ENCODE measurements around the gene MLST8.
"Not testable (repeated sequence)": the region's sequence is repeated elsewhere in the genome, so short reads cannot be mapped to it uniquely, and the experiment has no call there.

MLST8 gene

GRCh38 chr16:2238838-2239675 lies 33.8 kb downstream of the MLST8 start:
- Histone ChIP-seq H3K36me3 (ENCODE audit: control insufficient read depth, insufficient read depth, low read length) (peaks cover 14% of the 10 kb centered on the region), H3K9me3 (ENCODE audit: control insufficient read depth, low read length) (no peaks in the 10 kb centered on the region), H3K4me3 (ENCODE audit: low read length) (no peak overlapping the region), H3K4me1 (ENCODE audit: control insufficient read depth, insufficient read depth, low read length) (peaks cover 25% of the 10 kb centered on the region), H3K27me3 (ENCODE audit: control insufficient read depth, insufficient read depth, low read length) (peaks cover 27% of the 10 kb centered on the region), H3K9ac (ENCODE audit: low read length) (no peak overlapping the region)

DNA sequence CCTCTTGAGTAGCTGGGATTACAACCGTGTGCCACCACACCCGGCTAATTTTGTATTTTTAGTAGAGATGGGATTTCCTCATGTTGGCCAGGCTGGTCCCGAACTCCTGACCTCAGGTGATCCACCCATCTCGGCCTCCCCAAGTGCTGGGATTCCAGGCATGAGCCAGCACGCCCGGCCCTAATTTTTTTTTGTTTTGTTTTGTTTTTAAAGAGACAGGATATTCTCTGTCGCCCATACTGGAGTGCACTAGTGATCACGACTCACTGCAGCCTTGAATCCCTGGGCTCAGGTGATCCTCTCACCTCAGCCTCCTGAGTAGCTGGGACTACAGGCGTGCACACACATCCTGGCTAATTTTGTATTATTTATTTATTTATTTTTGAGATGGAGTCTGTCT lies 35.1 kb downstream of the MLST8 start:
- H3K36me3 ChIP-seq (ENCODE audit: control insufficient read depth, insufficient read depth, low read length): peaks cover 14% of the 10 kb centered on the region
- H3K9ac ChIP-seq (ENCODE audit: low read length); H3K4me3 ChIP-seq (ENCODE audit: low read length); H3K9me3 ChIP-seq (ENCODE audit: control insufficient read depth, low read length): not testable (repeated sequence)
- H3K4me1 ChIP-seq (ENCODE audit: control insufficient read depth, insufficient read depth, low read length): peaks cover 25% of the 10 kb centered on the region
- peaks cover 27% of the 10 kb centered on the region for H3K27me3 ChIP-seq (ENCODE audit: control insufficient read depth, insufficient read depth, low read length)

- Histone ChIP-seq H3K36me3 (ENCODE audit: control insufficient read depth, insufficient read depth, low read length) (peaks cover 19% of the 10 kb centered on the region), H3K9me3 (ENCODE audit: control insufficient read depth, low read length) (no peaks in the 10 kb centered on the region), H3K4me1 (ENCODE audit: control insufficient read depth, insufficient read depth, low read length) (peaks cover 10% of the 10 kb centered on the region), H3K27me3 (ENCODE audit: control insufficient read depth, insufficient read depth, low read length) (peaks cover 8% of the 10 kb centered on the region), H3K9ac (ENCODE audit: low read length) (no peak overlapping the region), H3K4me3 (ENCODE audit: low read length) (no peak overlapping the region)
Measured at GRCh38 chr16:2242598-2242997, 37.3 kb downstream of the MLST8 start.

DNA sequence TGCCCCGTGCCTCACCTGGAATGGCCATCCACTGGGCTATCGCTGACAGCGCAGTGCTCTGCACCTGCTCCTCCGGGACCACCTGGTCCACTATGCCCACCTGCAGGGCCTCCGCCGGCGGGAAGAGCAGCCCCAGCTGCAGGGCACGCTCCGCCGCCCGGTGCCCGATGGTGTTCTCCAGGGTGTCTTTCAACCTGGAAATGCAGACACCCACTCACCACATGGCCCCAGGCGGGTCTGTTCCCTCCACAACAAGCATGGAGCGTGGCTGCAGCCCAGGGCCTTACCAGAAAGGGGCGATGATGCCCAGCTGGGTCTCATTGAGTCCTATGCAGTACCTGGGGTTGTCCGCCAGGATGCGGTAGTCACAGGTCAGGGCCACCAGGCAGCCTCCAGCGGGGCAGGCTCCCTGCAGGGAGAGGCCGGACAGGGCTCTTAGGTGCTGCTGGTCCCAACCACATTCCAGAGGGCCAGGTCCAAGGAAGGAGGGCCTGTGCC lies 37.8 kb downstream of the MLST8 start:
- no peak overlapping the region for H3K9ac ChIP-seq (ENCODE audit: low read length)
- no peaks in the 10 kb centered on the region for H3K9me3 ChIP-seq (ENCODE audit: control insufficient read depth, low read length)
- peaks cover 4% of the 10 kb centered on the region for H3K27me3 ChIP-seq (ENCODE audit: control insufficient read depth, insufficient read depth, low read length)
- peaks cover 5% of the 10 kb centered on the region for H3K4me1 ChIP-seq (ENCODE audit: control insufficient read depth, insufficient read depth, low read length)
- no peak overlapping the region for H3K4me3 ChIP-seq (ENCODE audit: low read length)
- H3K36me3 ChIP-seq (ENCODE audit: control insufficient read depth, insufficient read depth, low read length): peaks cover 19% of the 10 kb centered on the region

- Histone ChIP-seq H3K9ac (ENCODE audit: low read length) (no peak overlapping the region), H3K9me3 (ENCODE audit: control insufficient read depth, low read length) (no peaks in the 10 kb centered on the region), H3K4me3 (ENCODE audit: low read length) (no peak overlapping the region), H3K27me3 (ENCODE audit: control insufficient read depth, insufficient read depth, low read length) (no peaks in the 10 kb centered on the region), H3K36me3 (ENCODE audit: control insufficient read depth, insufficient read depth, low read length) (peaks cover 19% of the 10 kb centered on the region), H3K4me1 (ENCODE audit: control insufficient read depth, insufficient read depth, low read length) (no peaks in the 10 kb centered on the region)
Measured at GRCh38 chr16:2243781-2244180, 38.5 kb downstream of the MLST8 start.

DNA sequence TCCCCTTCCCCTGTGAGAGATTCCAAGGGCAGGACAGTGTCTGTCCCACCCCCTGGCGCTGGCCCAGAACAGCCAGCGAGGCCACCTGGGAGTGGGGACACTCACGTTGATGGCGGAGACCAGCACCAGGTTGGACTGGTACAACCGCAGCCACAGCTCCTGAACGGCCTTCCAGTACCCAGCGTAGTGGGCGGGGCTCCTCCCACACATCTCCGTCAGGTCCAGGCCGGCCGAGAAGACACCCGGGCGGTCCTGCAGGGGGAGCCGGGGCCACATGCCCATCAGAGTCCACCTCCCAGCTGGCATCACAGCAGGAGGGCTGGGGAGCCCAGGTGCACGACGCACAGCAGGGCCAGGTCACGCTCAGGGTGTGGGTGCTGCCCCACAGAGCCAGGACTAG lies 39.0 kb downstream of the MLST8 start:
- Histone ChIP-seq H3K36me3 (ENCODE audit: control insufficient read depth, insufficient read depth, low read length) (peaks cover 19% of the 10 kb centered on the region), H3K27me3 (ENCODE audit: control insufficient read depth, insufficient read depth, low read length) (no peaks in the 10 kb centered on the region), H3K4me3 (ENCODE audit: low read length) (no peak overlapping the region), H3K4me1 (ENCODE audit: control insufficient read depth, insufficient read depth, low read length) (no peaks in the 10 kb centered on the region), H3K9ac (ENCODE audit: low read length) (no peak overlapping the region), H3K9me3 (ENCODE audit: control insufficient read depth, low read length) (no peaks in the 10 kb centered on the region)

DNA sequence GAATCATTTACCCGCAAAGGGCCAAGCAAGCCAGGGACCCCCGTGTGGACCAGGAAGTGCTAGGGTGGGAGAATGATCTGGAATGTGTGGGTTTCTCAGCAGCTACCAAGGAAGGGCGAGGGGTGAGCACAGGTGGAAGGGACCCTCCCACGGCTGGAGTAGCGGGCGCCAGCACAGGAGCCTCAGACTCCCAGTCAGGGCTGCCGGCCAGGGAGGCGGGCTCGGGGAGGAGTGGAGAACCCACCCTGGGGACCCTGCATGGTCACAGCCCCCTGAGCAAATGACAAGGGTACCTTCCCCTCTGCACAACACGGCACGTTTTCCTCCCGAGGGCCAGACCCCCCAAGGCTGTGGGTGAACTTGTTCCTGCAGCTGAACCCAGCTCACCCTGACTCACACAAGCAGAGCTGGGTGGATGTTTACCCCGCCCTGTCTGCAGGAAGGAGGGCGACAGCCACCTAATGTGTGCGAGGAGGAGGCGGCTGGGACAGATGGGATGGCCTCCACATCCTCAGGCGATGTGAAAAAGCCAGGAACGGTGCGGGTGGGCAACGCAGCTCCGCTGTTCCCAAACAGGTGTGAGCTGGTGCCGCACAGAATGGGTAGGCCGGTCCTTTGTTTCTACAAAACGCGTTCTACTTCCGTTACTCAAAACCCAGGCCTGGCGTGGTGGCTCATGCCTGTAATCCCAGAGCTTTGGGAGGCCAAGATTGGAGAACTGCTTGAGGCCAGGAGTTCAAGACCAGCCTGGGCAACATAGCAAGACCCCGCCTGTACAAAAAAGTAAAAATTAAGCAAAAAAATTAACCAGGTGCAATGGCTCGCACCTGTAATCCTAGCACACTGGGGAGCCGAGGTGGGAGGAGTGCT lies 39.9 kb downstream of the MLST8 start:
- H3K4me3 ChIP-seq (ENCODE audit: low read length): no peak overlapping the region
- no peak overlapping the region for H3K9ac ChIP-seq (ENCODE audit: low read length)
- no peaks in the 10 kb centered on the region for H3K27me3 ChIP-seq (ENCODE audit: control insufficient read depth, insufficient read depth, low read length)
- no peaks in the 10 kb centered on the region for H3K9me3 ChIP-seq (ENCODE audit: control insufficient read depth, low read length)
- H3K4me1 ChIP-seq (ENCODE audit: control insufficient read depth, insufficient read depth, low read length): peaks cover 2% of the 10 kb centered on the region
- peaks cover 19% of the 10 kb centered on the region for H3K36me3 ChIP-seq (ENCODE audit: control insufficient read depth, insufficient read depth, low read length)

GRCh38 chr16:2246301-2246885 lies 41.1 kb downstream of the MLST8 start:
- Histone ChIP-seq H3K36me3 (ENCODE audit: control insufficient read depth, insufficient read depth, low read length) (peaks cover 19% of the 10 kb centered on the region), H3K9ac (ENCODE audit: low read length) (no peak overlapping the region), H3K4me3 (ENCODE audit: low read length) (no peak overlapping the region), H3K9me3 (ENCODE audit: control insufficient read depth, low read length) (no peaks in the 10 kb centered on the region), H3K27me3 (ENCODE audit: control insufficient read depth, insufficient read depth, low read length) (no peaks in the 10 kb centered on the region), H3K4me1 (ENCODE audit: control insufficient read depth, insufficient read depth, low read length) (peaks cover 6% of the 10 kb centered on the region)

GRCh38 chr16:2250652-2251295 lies 45.5 kb downstream of the MLST8 start:
- Histone ChIP-seq H3K4me3 (ENCODE audit: low read length) (peak overlapping the region; percentile 71), H3K9ac (ENCODE audit: low read length) (peak overlapping the region; percentile 69), H3K27me3 (ENCODE audit: control insufficient read depth, insufficient read depth, low read length) (no peaks in the 10 kb centered on the region), H3K36me3 (ENCODE audit: control insufficient read depth, insufficient read depth, low read length) (peaks cover 14% of the 10 kb centered on the region), H3K9me3 (ENCODE audit: control insufficient read depth, low read length) (no peaks in the 10 kb centered on the region), H3K4me1 (ENCODE audit: control insufficient read depth, insufficient read depth, low read length) (peaks cover 17% of the 10 kb centered on the region)

- peak within 1 kb of the TSS; percentile 71 for H3K4me3 ChIP-seq (ENCODE audit: low read length)
- H3K4me1 ChIP-seq (ENCODE audit: control insufficient read depth, insufficient read depth, low read length): peaks cover 17% of the 10 kb centered on the region
- peak within 1 kb of the TSS; percentile 69 for H3K9ac ChIP-seq (ENCODE audit: low read length)
- peaks cover 8% of the 10 kb centered on the region for H3K36me3 ChIP-seq (ENCODE audit: control insufficient read depth, insufficient read depth, low read length)
- H3K27me3 ChIP-seq (ENCODE audit: control insufficient read depth, insufficient read depth, low read length): no peaks in the 10 kb centered on the region
- no peaks in the 10 kb centered on the region for H3K9me3 ChIP-seq (ENCODE audit: control insufficient read depth, low read length)
Measured at GRCh38 chr16:2251296-2252111, 46.2 kb downstream of the MLST8 start, which contains the start of gene ECI1. Gene ECI1 (minus strand): TSS chr16:2251587. CDS start chr16:2251566, 21 bp downstream.

DNA sequence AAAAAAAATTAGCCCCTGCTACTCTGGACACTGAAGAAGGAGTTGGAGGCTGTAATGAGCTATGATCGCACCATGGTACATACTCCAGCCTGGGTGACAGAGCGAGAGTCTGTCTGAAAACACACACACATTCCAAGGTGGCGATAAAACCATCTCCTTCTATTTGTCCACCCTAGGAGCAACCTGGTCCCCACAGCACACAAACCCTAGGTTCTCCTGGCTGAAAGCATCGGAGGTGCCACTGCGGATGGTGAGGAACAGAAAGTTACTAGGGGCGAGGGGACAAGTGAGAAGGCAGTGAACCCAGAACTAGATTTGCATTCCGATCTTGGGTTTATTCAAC lies 47.5 kb downstream of the MLST8 start:
- Histone ChIP-seq H3K27me3 (ENCODE audit: control insufficient read depth, insufficient read depth, low read length) (no peaks in the 10 kb centered on the region), H3K4me1 (ENCODE audit: control insufficient read depth, insufficient read depth, low read length) (peaks cover 17% of the 10 kb centered on the region), H3K9me3 (ENCODE audit: control insufficient read depth, low read length) (no peaks in the 10 kb centered on the region), H3K4me3 (ENCODE audit: low read length) (no peak overlapping the region), H3K36me3 (ENCODE audit: control insufficient read depth, insufficient read depth, low read length) (peaks cover 4% of the 10 kb centered on the region), H3K9ac (ENCODE audit: low read length) (peak overlapping the region; percentile 5)
